Ovary (tissue), 3 donors: ENCODE results near the gene KLHL12.

ENCODE experiments used
- CTCF ChIP-seq, 3 donors: fragments of 450-650 bp in 2 of 3; fragments of 200-600 bp in 1 of 3; IDR thresholded peaks; one replicate each; pipeline versions ENCODE4 v1.5.1 to v1.8.0; 2016 to 2022; ENCODE audit warnings: antibody characterized with exemption in 3 of 3, mild to moderate bottlenecking in 1 of 3
- EP300 ChIP-seq: sonication (generic); formaldehyde crosslinking; IDR thresholded peaks from one replicate; pipeline ENCODE4 v1.6.1; 2017; ENCODE audit warnings: antibody characterized with exemption
- POLR2A ChIP-seq: fragments of 450-650 bp; IDR thresholded peaks from one replicate; pipeline ENCODE4 v1.6.1; 2017; ENCODE audit warnings: antibody characterized with exemption, mild to moderate bottlenecking, moderate library complexity
- donor health status: DM: no; HTN: no; CAD: no.

- no peak for TF ChIP-seq CTCF (IDR thresholded peaks at IDR 0.05)
- TF ChIP-seq POLR2A, result no peak
- no peak for TF ChIP-seq EP300
Observed at GRCh38 chr1:202888221-202888530, 38.9 kb downstream of the KLHL12 start.
